Skeletal muscle tissue (tissue), 4 donors: Measurements from ENCODE around the gene PDCL2. TPM values are rescaled to one million over a fixed set of nuclear protein-coding genes. Genes with fewer than 3 reads are reported as not detected.
"Not testable (repeated sequence)": the region's sequence is repeated elsewhere in the genome, so short reads cannot be mapped to it uniquely, and the experiment has no call there.

Experiments used
- H3K27ac ChIP-seq: one replicate; pipeline ENCODE4 v1.7.0; 2013; ENCODE audit warnings: mild to moderate bottlenecking, low read depth, low read length, inconsistent platforms
- H3K27me3 ChIP-seq, 3 donors: one replicate each; pipeline ENCODE4 v1.7.0; 2013; ENCODE audit warnings: low read length in 3 of 3; ENCODE audit not compliant: control insufficient read depth in 3 of 3, insufficient read depth in 3 of 3
- H3K36me3 ChIP-seq, 3 donors: one replicate each; pipeline ENCODE4 v1.7.0; 2013; ENCODE audit warnings: low read length in 3 of 3; ENCODE audit not compliant: control insufficient read depth in 3 of 3, insufficient read depth in 3 of 3
- H3K4me1 ChIP-seq, 3 donors: one replicate each; pipeline ENCODE4 v1.7.0; 2013; ENCODE audit warnings: low read length in 3 of 3, mild to moderate bottlenecking in 3 of 3; ENCODE audit not compliant: control insufficient read depth in 3 of 3, insufficient read depth in 3 of 3
- H3K4me3 ChIP-seq, 3 donors: one replicate each; pipeline ENCODE4 v1.7.0; 2013; ENCODE audit warnings: low read length in 3 of 3
- H3K9ac ChIP-seq, 3 donors: one replicate each; pipeline ENCODE4 v1.7.0; 2013; ENCODE audit warnings: low read length in 3 of 3, mild to moderate bottlenecking in 3 of 3, moderate library complexity in 2 of 3, low read depth in 1 of 3
- H3K9me3 ChIP-seq, 3 donors: one replicate each; pipeline ENCODE4 v1.7.0; 2013; ENCODE audit warnings: low read length in 3 of 3; ENCODE audit not compliant: control insufficient read depth in 3 of 3
- total RNA-seq: library from RNA; depleted of rRNA; stranded (reverse); fragments of >200 nt; gene quantifications from one replicate; pipeline ENCODE4 v1.2.3, GENCODE V29; 2014
- donor health status: Osteomylitis.

Gene PDCL2
- total RNA-seq, 1 donor from 2014 or later = not detected

GRCh38 chr4:55600640-55601039 is 8.6 kb upstream of the PDCL2 start:
- Histone ChIP-seq H3K9me3 (no peaks in the 10 kb centered on the region), H3K4me3 (no peak overlapping the region), H3K9ac (no peak overlapping the region), H3K27ac (no peak overlapping the region), H3K4me1 (no peaks in the 10 kb centered on the region), H3K36me3 (no peaks in the 10 kb centered on the region), H3K27me3 (peaks cover 0 to 5% (median 0%) of the 10 kb centered on the region in 3 donors)

- Histone ChIP-seq H3K27me3 (no peaks in the 10 kb centered on the region), H3K9ac (no peak overlapping the region), H3K27ac (no peak overlapping the region), H3K4me3 (no peak overlapping the region), H3K9me3 (no peaks in the 10 kb centered on the region), H3K4me1 (no peaks in the 10 kb centered on the region), H3K36me3 (no peaks in the 10 kb centered on the region)
Measured at GRCh38 chr4:55598641-55599040, 6.6 kb upstream of the PDCL2 start.

- Histone ChIP-seq H3K4me1 (no peaks in the 10 kb centered on the region), H3K27ac (no peak overlapping the region), H3K36me3 (no peaks in the 10 kb centered on the region), H3K9ac (no peak overlapping the region), H3K27me3 (no peaks in the 10 kb centered on the region), H3K9me3 (peaks cover 0 to 5% (median 3%) of the 10 kb centered on the region in 3 donors), H3K4me3 (no peak overlapping the region)
Measured at GRCh38 chr4:55588160-55588559, 3.9 kb downstream of the PDCL2 start.

- not testable (repeated sequence) for H3K27ac ChIP-seq, H3K4me1 ChIP-seq, H3K27me3 ChIP-seq, H3K36me3 ChIP-seq, H3K4me3 ChIP-seq, H3K9me3 ChIP-seq, H3K9ac ChIP-seq
Measured at GRCh38 chr4:55582773-55583172, 9.3 kb downstream of the PDCL2 start.

GRCh38 chr4:55578341-55579010 is 13.6 kb downstream of the PDCL2 start:
- Histone ChIP-seq H3K4me3 (no peak overlapping the region), H3K27me3 (no peaks in the 10 kb centered on the region), H3K27ac (no peak overlapping the region), H3K36me3 (no peaks in the 10 kb centered on the region), H3K4me1 (no peaks in the 10 kb centered on the region), H3K9me3 (peaks cover 0 to 6% (median 0%) of the 10 kb centered on the region in 3 donors), H3K9ac (no peak overlapping the region)

GRCh38 chr4:55575513-55575912 is 16.5 kb downstream of the PDCL2 start:
- Histone ChIP-seq H3K27me3 (no peaks in the 10 kb centered on the region), H3K27ac (no peak overlapping the region), H3K9ac (no peak overlapping the region), H3K36me3 (no peaks in the 10 kb centered on the region), H3K9me3 (peaks cover 0 to 3% (median 0%) of the 10 kb centered on the region in 3 donors), H3K4me3 (no peak overlapping the region), H3K4me1 (no peaks in the 10 kb centered on the region)

- Histone ChIP-seq H3K4me1 (no peaks in the 10 kb centered on the region), H3K36me3 (no peaks in the 10 kb centered on the region), H3K9me3 (peaks cover 0 to 3% (median 0%) of the 10 kb centered on the region in 3 donors), H3K27me3 (no peaks in the 10 kb centered on the region), H3K27ac (no peak overlapping the region), H3K4me3 (no peak overlapping the region), H3K9ac (no peak overlapping the region)
Measured at GRCh38 chr4:55574252-55574651, 17.8 kb downstream of the PDCL2 start.

GRCh38 chr4:55571806-55572205 is 20.2 kb downstream of the PDCL2 start:
- H3K4me3 ChIP-seq = no peak overlapping the region
- H3K9me3 ChIP-seq = peaks cover 0 to 3% (median 0%) of the 10 kb centered on the region in 3 donors
- H3K27me3 ChIP-seq = peaks cover 0 to 3% (median 0%) of the 10 kb centered on the region in 3 donors
- H3K4me1 ChIP-seq = no peaks in the 10 kb centered on the region
- no peak overlapping the region for H3K9ac ChIP-seq
- H3K27ac ChIP-seq = no peak overlapping the region
- H3K36me3 ChIP-seq = no peaks in the 10 kb centered on the region

- peaks cover 0 to 3% (median 0%) of the 10 kb centered on the region in 3 donors for H3K27me3 ChIP-seq
- no peak overlapping the region for H3K9ac ChIP-seq
- H3K4me3 ChIP-seq = no peak overlapping the region
- H3K9me3 ChIP-seq = no peaks in the 10 kb centered on the region
- no peaks in the 10 kb centered on the region for H3K4me1 ChIP-seq
- H3K27ac ChIP-seq = no peak overlapping the region
- H3K36me3 ChIP-seq = no peaks in the 10 kb centered on the region
Measured at GRCh38 chr4:55568905-55569504, 23.0 kb downstream of the PDCL2 start.

GRCh38 chr4:55561889-55562288 is 30.2 kb downstream of the PDCL2 start:
- no peak overlapping the region for H3K4me3 ChIP-seq
- H3K27ac ChIP-seq = no peak overlapping the region
- H3K9me3 ChIP-seq = no peaks in the 10 kb centered on the region
- no peak overlapping the region for H3K9ac ChIP-seq
- peaks cover 0 to 3% (median 0%) of the 10 kb centered on the region in 3 donors for H3K27me3 ChIP-seq
- no peaks in the 10 kb centered on the region for H3K36me3 ChIP-seq
- H3K4me1 ChIP-seq = no peaks in the 10 kb centered on the region
